CD4-positive, alpha-beta T cell (primary cell): ENCODE measurements around the gene PTPRE. TPM values are rescaled to one million over a fixed set of nuclear protein-coding genes. Genes with fewer than 3 reads are reported as not detected.

ENCODE experiments used
- ATAC-seq: fragments of 200-7000 bp; cut with Tn5 transposase; one replicate; pipeline ENCODE4 v1.10.0; 2022; ENCODE audit warnings: mild to moderate bottlenecking; ENCODE audit not compliant: poor library complexity
- CTCF ChIA-PET: fragments of 350-600 bp; sonication (Branson Sonifier 250); formaldehyde crosslinking; loops from one replicate; lab custom pipeline; 2021; ENCODE audit warnings: antibody characterized with exemption, inconsistent platforms; lab: Charles Lee
- POLR2A ChIA-PET: fragments of 350-600 bp; sonication (Branson Sonifier 250); formaldehyde crosslinking; loops from one replicate; lab custom pipeline; 2021; ENCODE audit warnings: antibody characterized with exemption, inconsistent platforms; lab: Charles Lee
- DNase-seq, 14 experiments: peaks; one replicate each; pipeline ENCODE4 v3.0.0-alpha.2; 2013 to 2020; ENCODE audit warnings: mixed read lengths in 2 of 14
- H3K27ac ChIP-seq, 2 donors: one replicate each; pipeline versions ENCODE4 v1.5.1 to v1.7.0; 2013; ENCODE audit warnings: low read length in 2 of 2, low read depth in 1 of 2, mild to moderate bottlenecking in 1 of 2
- H3K27me3 ChIP-seq, 2 experiments: 1 replicate in 1 of 2; 2 replicates in 1 of 2; pipeline versions ENCODE4 v1.6.1 to v1.7.0; 2013; ENCODE audit warnings: low read length in 2 of 2, control low read depth in 1 of 2, mild to moderate bottlenecking in 1 of 2, moderate library complexity in 1 of 2; ENCODE audit not compliant: insufficient read depth in 2 of 2, control insufficient read depth in 1 of 2
- H3K36me3 ChIP-seq: one replicate; pipeline ENCODE4 v1.6.1; 2013; ENCODE audit warnings: low read length, control low read depth; ENCODE audit not compliant: insufficient read depth
- H3K4me1 ChIP-seq: one replicate; pipeline ENCODE4 v1.6.1; 2013; ENCODE audit warnings: low read length, control low read depth; ENCODE audit not compliant: insufficient read depth
- H3K4me3 ChIP-seq: one replicate; pipeline ENCODE4 v1.5.1; 2013; ENCODE audit warnings: mild to moderate bottlenecking, low read length, moderate library complexity
- H3K9me3 ChIP-seq, 2 experiments: 1 replicate in 1 of 2; 2 replicates in 1 of 2; pipeline versions ENCODE4 v1.6.1 to v1.7.0; 2013; ENCODE audit warnings: low read length in 2 of 2, mild to moderate bottlenecking in 2 of 2, control low read depth in 1 of 2, moderate library complexity in 1 of 2; ENCODE audit not compliant: control insufficient read depth in 1 of 2, insufficient read depth in 1 of 2
- H3K27ac Mint-ChIP-seq: one replicate; pipeline ENCODE4 v1.8.0; 2020; ENCODE audit warnings: mixed read lengths
- H3K27me3 Mint-ChIP-seq: one replicate; pipeline ENCODE4 v1.8.0; 2021; ENCODE audit warnings: mixed read lengths
- H3K36me3 Mint-ChIP-seq: one replicate; pipeline ENCODE4 v1.8.0; 2021; ENCODE audit warnings: low read depth, mixed read lengths
- H3K4me1 Mint-ChIP-seq: one replicate; pipeline ENCODE4 v1.8.0; 2021; ENCODE audit warnings: low read depth, mixed read lengths
- H3K4me3 Mint-ChIP-seq: one replicate; pipeline ENCODE4 v1.8.0; 2020; ENCODE audit warnings: mild to moderate bottlenecking, mixed read lengths
- H3K9me3 Mint-ChIP-seq: one replicate; pipeline ENCODE4 v1.8.0; 2020; ENCODE audit warnings: mixed read lengths
- intact Hi-C, 2 experiments: fragments of 100-400 bp; cut with DNase I in 1 of 2; cut with micrococcal nuclease in 1 of 2; formaldehyde crosslinking; loops; one replicate each; pipeline versions ENCODE4 v1.15.1 to v1.9.0; 2023 to 2025; cut with DNase I, micrococcal nuclease
- total RNA-seq, 174 experiments: library from RNA in 2 of 174; stranded (reverse) in 2 of 174; gene quantifications; one replicate each; pipeline ENCODE4 v1.2.3 and lab custom pipeline; 2021 to 2026
- TF ChIP-seq, protein P1 (sequence below): fragments of 200-600 bp; IDR thresholded peaks from one replicate; pipeline ENCODE4 v1.8.0; 2022; ENCODE audit warnings: antibody characterized with exemption, mild to moderate bottlenecking

The PTPRE gene
- total RNA-seq, 2 experiments from 2014 or later = 47.6 to 55.1 TPM

DNA sequence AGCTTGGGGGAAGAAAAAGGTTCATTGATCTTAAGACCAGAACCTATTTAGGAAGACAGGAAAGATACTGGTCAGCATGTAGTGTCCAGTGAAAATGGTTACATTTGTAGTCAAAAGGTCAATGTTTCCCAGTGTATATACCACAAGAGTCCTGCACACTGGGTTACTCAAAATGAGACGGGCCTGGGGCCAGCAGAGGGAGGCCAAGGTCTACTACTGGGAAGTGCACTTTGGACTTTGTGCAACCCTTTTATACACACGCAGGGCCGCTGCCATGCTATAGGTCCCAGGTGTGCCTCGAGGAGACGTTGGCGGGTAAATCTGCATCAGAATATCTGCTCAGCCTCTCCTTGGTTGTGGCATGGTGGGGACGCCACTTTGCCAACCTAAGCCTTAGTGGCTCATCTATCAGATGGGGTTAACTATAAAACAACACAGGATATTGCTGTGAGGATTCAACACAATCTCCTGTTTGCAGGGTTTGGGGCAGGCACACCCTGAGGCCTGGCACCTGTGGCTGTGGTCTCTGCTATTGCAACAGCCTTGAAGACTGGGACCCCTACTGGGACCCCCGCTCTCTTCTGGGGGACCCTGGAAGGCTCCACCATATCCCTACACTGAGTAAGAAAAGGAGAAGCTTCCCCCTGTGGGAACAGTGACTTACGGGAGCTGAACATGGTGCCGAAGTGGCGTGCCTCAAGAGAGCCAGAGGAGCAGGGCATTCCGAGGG is 33.9 kb upstream of the PTPRE start:
- no peaks in the 10 kb centered on the region for H3K9me3 Mint-ChIP-seq
- no peak for ATAC-seq
- ChIA-PET POLR2A (no interaction called here), CTCF (no interaction called here)
- intact Hi-C loops = no loop called here
- Histone ChIP-seq H3K9me3 (peaks cover 7 to 13% of the 10 kb centered on the region in 2 experiments), H3K4me1 (no peaks in the 10 kb centered on the region), H3K4me3 (no peak overlapping the region), H3K27ac (no peak overlapping the region), H3K36me3 (no peaks in the 10 kb centered on the region), H3K27me3 (peaks cover 10% of the 10 kb centered on the region in 2 experiments)
- H3K36me3 Mint-ChIP-seq = no peaks in the 10 kb centered on the region
- no peak for DNase-seq
- H3K4me3 Mint-ChIP-seq = no peak overlapping the region
- TF ChIP-seq, protein P1, sequence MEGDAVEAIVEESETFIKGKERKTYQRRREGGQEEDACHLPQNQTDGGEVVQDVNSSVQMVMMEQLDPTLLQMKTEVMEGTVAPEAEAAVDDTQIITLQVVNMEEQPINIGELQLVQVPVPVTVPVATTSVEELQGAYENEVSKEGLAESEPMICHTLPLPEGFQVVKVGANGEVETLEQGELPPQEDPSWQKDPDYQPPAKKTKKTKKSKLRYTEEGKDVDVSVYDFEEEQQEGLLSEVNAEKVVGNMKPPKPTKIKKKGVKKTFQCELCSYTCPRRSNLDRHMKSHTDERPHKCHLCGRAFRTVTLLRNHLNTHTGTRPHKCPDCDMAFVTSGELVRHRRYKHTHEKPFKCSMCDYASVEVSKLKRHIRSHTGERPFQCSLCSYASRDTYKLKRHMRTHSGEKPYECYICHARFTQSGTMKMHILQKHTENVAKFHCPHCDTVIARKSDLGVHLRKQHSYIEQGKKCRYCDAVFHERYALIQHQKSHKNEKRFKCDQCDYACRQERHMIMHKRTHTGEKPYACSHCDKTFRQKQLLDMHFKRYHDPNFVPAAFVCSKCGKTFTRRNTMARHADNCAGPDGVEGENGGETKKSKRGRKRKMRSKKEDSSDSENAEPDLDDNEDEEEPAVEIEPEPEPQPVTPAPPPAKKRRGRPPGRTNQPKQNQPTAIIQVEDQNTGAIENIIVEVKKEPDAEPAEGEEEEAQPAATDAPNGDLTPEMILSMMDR = no peak
- H3K27ac Mint-ChIP-seq = no peak overlapping the region
- peaks cover 34% of the 10 kb centered on the region for H3K27me3 Mint-ChIP-seq
- no peaks in the 10 kb centered on the region for H3K4me1 Mint-ChIP-seq

DNA sequence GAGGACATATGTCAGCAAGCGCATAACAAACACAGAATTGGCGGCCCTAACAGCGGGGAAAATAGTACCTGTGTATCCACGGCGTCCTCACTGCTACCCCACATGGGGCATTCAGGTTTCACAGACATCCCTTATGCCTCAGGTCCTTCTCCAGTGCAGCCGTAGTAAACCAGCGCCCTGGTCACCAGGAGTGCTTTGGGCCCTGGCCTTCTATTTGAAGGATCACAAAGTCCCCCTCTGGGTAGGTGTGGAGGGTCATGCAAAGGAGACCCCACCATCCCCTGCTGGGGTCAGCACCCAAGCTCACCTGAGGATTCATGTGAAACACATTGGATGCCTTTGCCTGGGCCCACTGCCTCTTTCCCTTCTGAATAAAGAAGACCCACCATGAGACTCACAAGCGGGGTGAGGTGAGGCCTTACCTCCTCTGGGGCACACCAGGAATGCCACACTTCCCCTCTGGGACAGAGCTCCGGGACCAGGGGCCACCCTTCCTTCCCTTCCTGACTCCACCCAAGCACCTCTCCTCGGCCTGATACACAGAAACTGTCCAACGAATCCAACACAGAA is 32.9 kb upstream of the PTPRE start:
- no peak for ATAC-seq

DNA sequence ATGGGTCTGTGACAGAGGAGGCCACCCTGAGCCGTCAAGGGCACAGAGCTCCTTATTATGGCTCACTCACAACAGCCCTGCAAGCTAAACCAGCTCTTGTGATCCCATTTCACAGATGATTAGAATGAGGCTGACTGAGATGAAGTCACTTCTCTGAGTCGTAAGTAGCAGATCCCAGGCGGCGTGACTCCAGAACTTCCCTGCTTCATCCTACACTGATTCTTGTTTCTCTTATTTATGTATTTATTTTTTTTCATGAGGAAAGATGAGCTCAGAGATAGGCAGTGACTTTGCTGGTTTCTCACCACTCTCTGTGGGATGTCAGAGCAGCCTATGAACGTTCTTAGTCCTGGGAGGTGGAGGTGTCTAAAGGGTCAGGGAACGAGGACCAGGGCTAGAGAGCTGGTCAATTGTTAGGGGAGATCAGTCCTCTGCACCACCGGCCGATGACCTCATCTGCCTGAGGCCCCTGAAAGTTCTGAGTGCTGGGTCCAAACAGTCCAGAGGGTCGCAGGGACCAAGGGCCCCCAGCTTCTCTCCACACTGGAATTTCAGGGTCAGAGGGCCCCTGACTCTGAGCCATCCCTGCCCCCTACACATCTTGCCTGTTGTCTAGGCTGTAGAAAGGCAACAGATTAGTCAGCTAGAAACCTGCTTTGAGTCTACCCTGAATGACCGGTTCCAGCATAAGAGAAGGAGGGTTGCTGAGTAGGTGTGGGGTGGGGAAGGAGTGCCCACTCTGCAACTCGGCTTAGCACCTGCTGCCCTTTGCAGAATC is 32.0 kb upstream of the PTPRE start:
- peaks cover 10% of the 10 kb centered on the region in 2 experiments for H3K27me3 ChIP-seq
- H3K4me1 ChIP-seq = no peaks in the 10 kb centered on the region
- no peak overlapping the region for H3K4me3 ChIP-seq
- DNase-seq (no peak), ATAC-seq (no peak)
- no peaks in the 10 kb centered on the region for H3K36me3 ChIP-seq
- Mint-ChIP-seq H3K27ac (no peak overlapping the region), H3K4me3 (no peak overlapping the region), H3K36me3 (no peaks in the 10 kb centered on the region), H3K27me3 (peaks cover 22% of the 10 kb centered on the region), H3K4me1 (peaks cover 3% of the 10 kb centered on the region), H3K9me3 (no peaks in the 10 kb centered on the region)
- TF ChIP-seq, protein P1 = no peak
- ChIA-PET CTCF (no interaction called here), POLR2A (no interaction called here)
- intact Hi-C loops = no loop called here
- H3K27ac ChIP-seq = no peak overlapping the region
- peaks cover 5 to 7% of the 10 kb centered on the region in 2 experiments for H3K9me3 ChIP-seq

More for the DNA sequence above, 32.9 kb upstream of the PTPRE start:
- intact Hi-C loops = no loop called here
- H3K4me1 ChIP-seq = no peaks in the 10 kb centered on the region
- Mint-ChIP-seq H3K4me3 (no peak overlapping the region), H3K9me3 (no peaks in the 10 kb centered on the region), H3K36me3 (no peaks in the 10 kb centered on the region), H3K27me3 (peaks cover 26% of the 10 kb centered on the region), H3K27ac (no peak overlapping the region), H3K4me1 (no peaks in the 10 kb centered on the region)
- no peak for DNase-seq
- POLR2A ChIA-PET = no interaction called here
- H3K4me3 ChIP-seq = no peak overlapping the region
- H3K27ac ChIP-seq = no peak overlapping the region
- H3K9me3 ChIP-seq = peaks cover 7 to 13% of the 10 kb centered on the region in 2 experiments
- peaks cover 10% of the 10 kb centered on the region in 2 experiments for H3K27me3 ChIP-seq
- H3K36me3 ChIP-seq = no peaks in the 10 kb centered on the region
- CTCF ChIA-PET = no interaction called here
- TF ChIP-seq, protein P1 = no peak
